ENCODE data around the gene TBC1D1. TPM values are rescaled to one million over a fixed set of nuclear protein-coding genes. Genes with fewer than 3 reads are reported as not detected.

Gene TBC1D1
- total RNA-seq, 2 donors from 2014 or later: 49.8 to 129 TPM

DNA sequence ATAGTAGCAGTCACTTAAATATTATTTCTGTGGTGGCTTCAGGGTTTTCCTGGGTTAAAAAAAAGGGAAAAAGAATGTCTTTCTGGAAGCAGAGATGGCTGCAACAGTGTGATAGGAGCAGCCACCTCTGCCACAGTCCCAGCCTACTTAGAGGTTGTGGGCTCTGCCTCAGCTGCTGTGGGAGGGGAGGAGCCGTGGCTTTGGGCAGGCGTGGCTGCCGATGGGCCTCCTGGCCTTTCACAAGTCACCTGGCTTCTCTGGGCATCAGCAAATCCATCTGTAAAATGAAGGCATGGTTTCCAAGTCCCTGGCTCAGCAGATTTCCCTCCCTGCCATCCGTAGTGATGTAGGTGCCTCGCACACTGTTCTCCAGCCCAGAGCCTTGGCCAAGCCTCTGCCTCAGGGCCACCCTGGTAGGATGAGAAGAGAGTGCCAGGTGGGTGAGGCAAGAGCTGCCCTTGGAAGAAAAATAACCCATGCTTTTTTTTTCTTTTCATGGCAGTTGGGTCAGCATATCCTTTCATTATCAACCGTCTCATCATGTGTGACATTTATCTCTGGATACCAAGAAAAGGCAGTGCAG is 135.4 kb downstream of the TBC1D1 start:
- Histone ChIP-seq H3K4me1 (replicated peaks) (no peaks in the 10 kb centered on the region), H3K9me3 (no peaks in the 10 kb centered on the region), H3K27ac (no peak overlapping the region), H3K27me3 (replicated peaks; ENCODE audit: insufficient read depth) (no peaks in the 10 kb centered on the region), H3K4me3 (no peak overlapping the region), H3K36me3 (no peaks in the 10 kb centered on the region)
- TF ChIP-seq POLR2A (IDR thresholded peaks at IDR 0.05) (no peak), POLR2AphosphoS5 (IDR thresholded peaks at IDR 0.05) (no peak)
- TF ChIP-seq, protein P1, sequence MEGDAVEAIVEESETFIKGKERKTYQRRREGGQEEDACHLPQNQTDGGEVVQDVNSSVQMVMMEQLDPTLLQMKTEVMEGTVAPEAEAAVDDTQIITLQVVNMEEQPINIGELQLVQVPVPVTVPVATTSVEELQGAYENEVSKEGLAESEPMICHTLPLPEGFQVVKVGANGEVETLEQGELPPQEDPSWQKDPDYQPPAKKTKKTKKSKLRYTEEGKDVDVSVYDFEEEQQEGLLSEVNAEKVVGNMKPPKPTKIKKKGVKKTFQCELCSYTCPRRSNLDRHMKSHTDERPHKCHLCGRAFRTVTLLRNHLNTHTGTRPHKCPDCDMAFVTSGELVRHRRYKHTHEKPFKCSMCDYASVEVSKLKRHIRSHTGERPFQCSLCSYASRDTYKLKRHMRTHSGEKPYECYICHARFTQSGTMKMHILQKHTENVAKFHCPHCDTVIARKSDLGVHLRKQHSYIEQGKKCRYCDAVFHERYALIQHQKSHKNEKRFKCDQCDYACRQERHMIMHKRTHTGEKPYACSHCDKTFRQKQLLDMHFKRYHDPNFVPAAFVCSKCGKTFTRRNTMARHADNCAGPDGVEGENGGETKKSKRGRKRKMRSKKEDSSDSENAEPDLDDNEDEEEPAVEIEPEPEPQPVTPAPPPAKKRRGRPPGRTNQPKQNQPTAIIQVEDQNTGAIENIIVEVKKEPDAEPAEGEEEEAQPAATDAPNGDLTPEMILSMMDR (IDR thresholded peaks at IDR 0.05): no peak
- intact Hi-C loops (cut with DNase I): no loop called here
- WGBS: 92% methylated on average over 6 of the region's 6 CpGs
- no peak for DNase-seq (ENCODE audit: low spot score)

DNA sequence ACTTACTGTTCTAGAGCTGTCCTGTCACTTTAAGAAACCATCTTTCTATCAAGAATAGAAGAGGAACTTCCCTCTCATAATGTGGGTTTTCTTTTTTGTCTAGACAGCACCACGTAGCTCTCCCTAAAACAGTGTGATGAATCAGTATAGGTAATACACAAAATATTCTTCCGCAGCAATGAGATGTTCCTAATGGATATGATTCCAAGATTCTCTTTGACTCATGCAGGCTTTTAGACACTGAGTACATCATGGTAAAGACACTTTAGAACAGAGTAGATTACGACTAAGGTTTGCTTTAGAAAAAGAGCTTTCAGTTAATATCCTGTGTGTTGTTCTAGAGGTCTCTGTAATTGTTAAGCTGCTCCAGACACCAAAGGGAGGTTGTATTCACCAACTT is 139.1 kb downstream of the TBC1D1 start:
- intact Hi-C loops (cut with DNase I): loop anchor here (10.0 kb wide), 1 partner anchor 135 kb away; the partner anchor contains the start of gene TBC1D1
- H3K27ac ChIP-seq: no peak overlapping the region

DNA sequence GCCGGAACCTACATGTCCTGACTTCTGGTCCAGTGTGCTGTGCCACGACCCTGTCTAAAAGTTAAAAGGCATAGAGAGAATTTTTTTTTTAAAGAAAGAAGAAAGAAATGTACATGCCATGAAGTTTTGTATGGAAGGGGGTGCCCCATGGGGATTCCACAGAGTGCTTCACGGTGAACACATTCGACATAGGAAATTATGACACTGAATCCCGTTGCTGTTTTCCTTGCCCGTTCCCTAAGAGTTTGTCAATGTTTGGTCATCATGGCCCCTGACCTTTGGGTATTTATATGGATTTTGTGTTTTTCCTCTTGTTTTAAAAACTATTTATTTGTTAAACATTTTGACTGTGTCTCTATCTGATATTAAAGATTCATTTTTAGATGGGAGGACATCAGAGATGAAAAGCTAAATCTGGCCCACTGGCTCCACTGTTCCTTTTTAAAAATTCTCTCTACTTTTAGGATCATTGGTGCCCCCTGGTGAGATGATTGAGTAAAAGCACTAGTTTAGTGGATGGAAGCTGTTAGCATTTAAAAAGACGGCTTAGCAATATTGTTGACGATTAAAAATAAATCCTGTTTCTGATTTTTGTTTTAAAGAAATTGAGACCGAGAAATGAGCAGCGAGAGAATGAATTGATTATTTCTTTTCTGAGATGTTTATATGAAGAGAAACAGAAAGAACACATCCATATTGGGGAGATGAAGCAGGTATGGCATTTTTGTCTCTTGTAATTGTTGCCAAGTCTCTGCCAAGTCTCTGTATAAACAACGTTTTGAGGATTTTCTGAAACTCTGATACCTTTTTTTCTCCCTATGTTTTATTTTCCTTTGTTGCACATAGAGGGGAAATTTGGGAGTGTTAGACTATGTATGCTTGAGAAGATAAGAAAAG is 144.3 kb downstream of the TBC1D1 start:
- intact Hi-C loops (cut with DNase I): loop anchor here (2.0 to 10.0 kb wide), 4 partner anchors 58 to 433 kb away; partner anchors contain the start of gene TBC1D1
- 62% methylated on average over 11 of the region's 11 CpGs for WGBS
- Histone ChIP-seq H3K27me3 (replicated peaks; ENCODE audit: insufficient read depth) (no peaks in the 10 kb centered on the region), H3K36me3 (no peaks in the 10 kb centered on the region), H3K4me1 (replicated peaks) (no peaks in the 10 kb centered on the region), H3K4me3 (no peak overlapping the region), H3K27ac (no peak overlapping the region), H3K9me3 (no peaks in the 10 kb centered on the region)
- peak; percentile 63 for DNase-seq (ENCODE audit: low spot score)
- TF ChIP-seq POLR2A (IDR thresholded peaks at IDR 0.05): no peak
- TF ChIP-seq, protein P1 (IDR thresholded peaks at IDR 0.05): peak; percentile 32 to 84 (median 72)

More for the DNA sequence above, 139.1 kb downstream of the TBC1D1 start:
- WGBS: 70% methylated on average over 3 of the region's 3 CpGs
- Histone ChIP-seq H3K27me3 (replicated peaks; ENCODE audit: insufficient read depth) (no peaks in the 10 kb centered on the region), H3K4me1 (replicated peaks) (no peaks in the 10 kb centered on the region), H3K4me3 (no peak overlapping the region), H3K36me3 (no peaks in the 10 kb centered on the region), H3K9me3 (no peaks in the 10 kb centered on the region)
- TF ChIP-seq POLR2A (IDR thresholded peaks at IDR 0.05) (no peak), POLR2AphosphoS5 (IDR thresholded peaks at IDR 0.05) (no peak)
- TF ChIP-seq, protein P1 (IDR thresholded peaks at IDR 0.05): no peak
- no peak for DNase-seq (ENCODE audit: low spot score)

DNA sequence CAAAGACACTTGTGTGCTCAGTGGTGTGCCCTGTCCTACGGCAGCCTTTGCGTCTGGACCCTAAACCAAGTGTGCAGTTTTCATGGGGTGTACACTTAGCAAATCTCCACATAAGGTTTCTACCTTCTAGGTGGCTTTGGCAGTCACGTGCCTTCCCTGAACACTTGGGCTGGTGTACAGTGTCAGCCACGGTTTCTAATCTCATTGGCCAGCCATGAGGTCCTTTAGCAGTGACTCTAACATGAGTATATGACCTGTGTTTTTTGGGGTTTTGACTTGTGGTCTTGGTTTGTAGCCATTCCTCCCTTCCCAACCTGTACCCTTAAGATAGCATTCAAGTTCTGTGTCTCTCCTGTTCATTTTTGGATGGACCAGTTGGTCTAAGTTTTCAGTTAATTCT is 145.7 kb downstream of the TBC1D1 start:
- 96% methylated on average over 4 of the region's 4 CpGs for WGBS
- Histone ChIP-seq H3K36me3 (no peaks in the 10 kb centered on the region), H3K27ac (no peak overlapping the region), H3K4me1 (replicated peaks) (no peaks in the 10 kb centered on the region), H3K9me3 (no peaks in the 10 kb centered on the region), H3K27me3 (replicated peaks; ENCODE audit: insufficient read depth) (no peaks in the 10 kb centered on the region), H3K4me3 (no peak overlapping the region)
- no peak for DNase-seq (ENCODE audit: low spot score)
- TF ChIP-seq POLR2A (IDR thresholded peaks at IDR 0.05) (no peak), POLR2AphosphoS5 (IDR thresholded peaks at IDR 0.05) (no peak)
- intact Hi-C loops (cut with DNase I): loop anchor here (5.0 to 10.0 kb wide), 3 partner anchors 59 to 434 kb away; partner anchors contain the start of gene TBC1D1

DNA sequence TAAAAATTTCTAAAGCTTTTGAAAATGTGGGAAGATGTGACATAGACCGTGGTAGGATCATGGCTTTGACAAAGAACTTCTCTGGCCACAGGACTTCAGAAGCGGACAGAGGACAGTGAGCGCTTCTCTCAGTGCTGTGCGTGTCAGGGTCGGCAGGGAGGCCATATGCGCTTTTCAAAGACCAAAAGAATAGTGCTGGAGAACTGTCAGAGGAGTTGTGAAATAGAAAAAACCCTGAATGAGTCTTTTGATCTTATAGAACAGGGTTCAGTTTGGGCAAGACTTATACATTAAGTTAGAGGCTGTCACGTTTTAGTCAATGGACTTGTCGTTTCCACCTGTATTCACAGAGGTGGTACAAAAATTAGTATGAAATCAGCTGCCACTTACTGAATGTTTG is 146.7 kb downstream of the TBC1D1 start:
- intact Hi-C loops (cut with DNase I): loop anchor here (5.0 to 10.0 kb wide), 3 partner anchors 60 to 435 kb away; partner anchors contain the start of gene TBC1D1
- WGBS: 88% methylated on average over 8 of the region's 8 CpGs
- H3K27ac ChIP-seq: no peak overlapping the region

More for the DNA sequence above, 146.7 kb downstream of the TBC1D1 start:
- TF ChIP-seq POLR2AphosphoS5 (IDR thresholded peaks at IDR 0.05) (no peak), POLR2A (IDR thresholded peaks at IDR 0.05) (no peak)
- TF ChIP-seq, protein P1 (IDR thresholded peaks at IDR 0.05): no peak
- Histone ChIP-seq H3K4me3 (no peak overlapping the region), H3K9me3 (no peaks in the 10 kb centered on the region), H3K4me1 (replicated peaks) (no peaks in the 10 kb centered on the region), H3K27me3 (replicated peaks; ENCODE audit: insufficient read depth) (no peaks in the 10 kb centered on the region), H3K36me3 (no peaks in the 10 kb centered on the region)
- DNase-seq (ENCODE audit: low spot score): no peak

Measured in prostate gland (tissue), 2 donors.